ENCODE results near the gene SPIRE2.
"Not testable (repeated sequence)": the region's sequence is repeated elsewhere in the genome, so short reads cannot be mapped to it uniquely, and the experiment has no call there.

SPIRE2 gene

GRCh38 chr16:89869911-89870310 lies 41.6 kb downstream of the SPIRE2 start:
- DNase-seq (ENCODE audit: low read depth) = no peak

GRCh38 chr16:89870440-89870839 lies 42.2 kb downstream of the SPIRE2 start:
- DNase-seq (ENCODE audit: low read depth) = no peak

- DNase-seq (ENCODE audit: low read depth) = no peak
Observed at GRCh38 chr16:89871895-89872294, 43.6 kb downstream of the SPIRE2 start.

- DNase-seq (ENCODE audit: low read depth) = peak; percentile 81
Observed at GRCh38 chr16:89873109-89873971, 45.1 kb downstream of the SPIRE2 start, which contains the start of gene TCF25. Gene TCF25 (plus strand): TSS chr16:89873592. CDS start chr16:89873668, 76 bp downstream.

DNA sequence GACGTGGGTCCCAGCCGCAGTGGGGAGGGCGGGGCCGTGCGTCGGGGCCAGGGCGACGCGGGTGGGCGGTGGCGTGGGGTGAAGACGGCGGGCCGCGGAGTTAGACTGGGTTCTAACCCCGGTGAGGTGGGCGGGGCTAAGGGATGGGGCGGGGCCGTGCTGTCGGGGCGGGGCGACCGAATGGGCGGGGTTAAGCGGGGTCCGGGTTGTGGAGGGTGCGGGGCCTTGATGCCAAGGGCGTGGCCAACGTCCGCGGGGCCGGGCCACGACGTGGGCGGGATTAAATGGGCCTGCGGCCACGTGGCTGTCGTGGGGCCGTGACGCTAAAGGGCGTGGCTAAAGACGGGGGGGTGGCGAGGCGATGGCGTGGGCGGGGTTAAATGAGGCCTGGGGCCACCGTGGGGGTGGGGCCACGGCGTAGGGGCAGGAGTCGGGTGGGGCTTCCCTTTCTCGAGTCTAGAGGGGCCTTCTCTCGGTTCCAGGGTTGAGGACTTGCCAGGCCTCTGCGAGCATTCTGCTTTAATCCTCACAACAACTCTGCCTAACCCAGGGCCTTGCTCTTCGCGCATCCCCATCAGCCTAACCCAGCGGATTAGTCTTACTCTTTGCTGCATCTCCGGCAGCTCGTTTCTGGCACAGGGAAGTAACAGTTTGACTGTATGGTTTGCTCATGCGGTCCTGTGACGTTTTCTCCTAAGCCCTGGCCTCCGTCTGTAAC lies 45.9 kb downstream of the SPIRE2 start:
- peak; percentile 96 for DNase-seq (ENCODE audit: low read depth)

DNA sequence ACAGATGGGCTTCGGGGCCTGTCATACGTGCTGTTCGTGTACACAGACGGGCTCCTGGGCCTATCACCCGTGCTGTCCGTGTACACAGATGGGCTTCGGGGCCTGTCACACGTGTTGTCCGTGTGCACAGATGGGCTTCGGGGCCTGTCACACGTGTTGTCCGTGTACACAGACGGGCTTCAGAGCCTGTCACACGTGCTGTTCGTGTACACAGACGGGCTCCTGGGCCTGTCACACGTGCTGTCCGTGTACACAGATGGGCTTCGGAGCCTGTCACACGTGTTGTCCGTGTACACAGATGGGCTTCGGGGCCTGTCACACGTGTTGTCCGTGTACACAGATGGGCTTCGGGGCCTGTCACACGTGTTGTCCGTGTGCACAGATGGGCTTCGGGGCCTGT lies 50.8 kb downstream of the SPIRE2 start:
- DNase-seq (ENCODE audit: low read depth) = not testable (repeated sequence)

DNA sequence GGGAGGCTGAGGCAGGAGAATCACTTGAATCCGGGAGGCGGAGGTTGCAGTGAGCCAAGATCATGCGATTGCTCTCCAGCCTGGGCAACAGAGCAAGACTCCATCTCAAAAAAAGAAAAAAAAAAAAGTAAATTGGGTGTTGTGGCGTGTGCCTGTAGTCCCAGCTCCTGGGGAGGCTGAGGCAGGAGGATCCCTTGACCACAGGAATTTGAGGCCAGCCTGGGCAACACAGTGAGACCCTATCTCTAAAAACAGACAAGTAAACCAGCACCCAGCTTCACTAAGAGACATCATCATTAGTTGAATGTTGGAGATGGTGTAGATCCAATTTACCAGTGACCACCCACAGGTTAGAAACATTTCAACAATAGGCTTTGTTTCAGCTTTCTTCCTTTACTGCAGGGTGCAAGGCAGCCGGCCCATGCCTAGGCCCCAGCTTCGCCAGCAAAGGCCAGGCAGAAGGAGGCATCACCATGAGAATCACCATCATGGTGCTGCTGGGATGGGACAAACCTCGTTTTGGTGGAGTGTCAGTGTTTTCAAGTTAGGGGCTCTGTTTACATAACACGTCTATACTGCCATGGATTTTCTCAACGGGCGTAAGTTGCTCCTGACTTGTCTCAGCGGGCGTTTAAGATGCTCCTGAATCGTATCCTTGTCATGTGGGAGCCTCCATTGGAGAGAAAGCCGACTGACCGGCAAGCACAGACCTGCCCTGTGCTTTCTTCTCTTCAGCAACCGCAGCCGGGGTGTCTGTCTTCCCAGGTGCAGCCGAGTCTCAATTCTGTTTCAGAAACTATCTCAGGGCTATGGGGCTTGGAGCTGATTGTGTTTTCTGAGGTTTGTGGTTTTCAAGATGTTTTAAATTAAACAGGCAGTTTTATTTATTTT lies 52.4 kb downstream of the SPIRE2 start:
- no peak for DNase-seq (ENCODE audit: low read depth)

DNA sequence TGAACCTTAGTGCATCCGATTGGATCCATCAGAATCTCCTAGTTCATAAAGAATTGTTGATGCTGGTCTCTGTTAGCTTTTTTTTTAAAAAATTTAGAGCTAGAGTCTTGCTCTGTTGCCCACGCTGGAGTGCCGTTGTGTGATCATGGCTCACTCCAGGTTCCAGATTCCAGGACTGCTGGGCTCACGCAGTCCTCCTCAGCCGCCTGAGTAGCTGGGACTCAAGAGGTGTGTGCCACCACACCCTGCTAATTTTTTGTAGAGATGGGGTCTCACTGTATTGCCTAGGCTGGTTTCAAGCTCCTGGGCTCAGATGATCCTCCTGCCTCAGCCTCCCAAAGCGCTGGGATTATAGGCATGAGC lies 53.1 kb downstream of the SPIRE2 start:
- no peak for DNase-seq (ENCODE audit: low read depth)

DNA sequence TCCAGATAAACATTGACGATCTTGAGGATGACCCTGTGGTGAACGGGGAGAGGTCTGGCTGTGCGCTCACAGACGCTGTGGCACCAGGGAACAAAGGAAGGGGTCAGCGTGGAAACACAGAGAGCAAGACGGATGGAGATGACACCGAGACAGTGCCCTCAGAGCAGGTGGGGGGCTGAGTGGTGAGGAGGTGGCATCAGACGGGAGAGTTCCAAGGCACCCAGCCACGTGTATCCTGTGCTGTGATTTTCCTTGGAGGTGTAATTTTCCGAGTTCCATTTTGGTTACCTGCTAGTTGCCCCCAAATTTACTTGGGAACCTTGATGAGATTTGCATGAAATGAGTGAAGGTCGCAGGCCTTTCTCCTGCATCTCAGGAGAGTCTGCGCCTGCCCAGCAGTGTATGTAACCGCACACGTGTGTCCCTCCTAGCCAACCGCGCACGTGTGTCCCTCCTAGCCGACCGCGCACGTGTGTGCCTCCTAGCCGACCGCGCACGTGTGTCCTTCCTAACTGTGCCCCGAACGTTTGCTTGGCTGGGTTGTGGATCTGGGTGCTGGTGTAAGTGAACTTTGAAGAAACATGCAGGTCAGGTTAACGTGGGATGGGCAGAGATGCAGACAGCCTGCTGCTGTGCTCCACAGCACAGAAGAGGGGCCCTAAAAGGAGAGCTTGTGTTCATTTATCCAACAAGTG lies 55.2 kb downstream of the SPIRE2 start:
- DNase-seq (ENCODE audit: low read depth) = no peak

GRCh38 chr16:89884041-89884421 lies 55.8 kb downstream of the SPIRE2 start:
- DNase-seq (ENCODE audit: low read depth) = no peak

GRCh38 chr16:89887243-89887642 lies 59.0 kb downstream of the SPIRE2 start:
- DNase-seq (ENCODE audit: low read depth) = no peak

- DNase-seq (ENCODE audit: low read depth) = no peak
Observed at GRCh38 chr16:89890200-89890599, 61.9 kb downstream of the SPIRE2 start.

GRCh38 chr16:89890886-89891657 lies 62.8 kb downstream of the SPIRE2 start:
- no peak for DNase-seq (ENCODE audit: low read depth)

GRCh38 chr16:89892055-89892630 lies 63.9 kb downstream of the SPIRE2 start:
- no peak for DNase-seq (ENCODE audit: low read depth)

GRCh38 chr16:89892635-89893034 lies 64.4 kb downstream of the SPIRE2 start:
- no peak for DNase-seq (ENCODE audit: low read depth)

- DNase-seq (ENCODE audit: low read depth) = no peak
Observed at GRCh38 chr16:89893642-89894548, 65.6 kb downstream of the SPIRE2 start.

- no peak for DNase-seq (ENCODE audit: low read depth)
Observed at GRCh38 chr16:89895482-89896250, 67.4 kb downstream of the SPIRE2 start.

DNA sequence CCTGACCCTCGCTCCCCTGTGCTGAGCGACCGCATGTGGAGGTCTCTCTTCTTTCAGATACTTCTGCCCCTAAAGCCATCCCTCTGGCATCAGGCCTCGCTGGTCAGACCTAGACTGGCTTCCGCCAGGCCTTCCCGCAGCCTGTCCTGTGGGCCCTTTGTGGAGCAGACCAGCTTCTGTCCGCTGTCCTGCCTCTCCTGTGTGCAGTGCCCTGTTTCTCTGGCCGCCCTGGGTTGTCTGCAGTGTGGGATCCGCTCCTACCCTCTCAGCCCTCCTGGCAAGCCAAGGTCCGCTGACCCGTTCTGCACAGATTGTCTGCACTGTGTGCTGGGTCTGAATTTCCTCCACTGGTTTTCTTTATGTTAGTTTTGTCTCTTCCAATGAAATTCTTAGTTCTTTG lies 68.9 kb downstream of the SPIRE2 start:
- no peak for DNase-seq (ENCODE audit: low read depth)

Measured in stimulated activated CD8-positive, alpha-beta memory T cell treated with anti-CD3 and anti-CD28 coated beads, Interleukin-15, amount 100 ng/mL, for 24 hours (primary cell).